ENCODE data around the gene CEP350.

DNA sequence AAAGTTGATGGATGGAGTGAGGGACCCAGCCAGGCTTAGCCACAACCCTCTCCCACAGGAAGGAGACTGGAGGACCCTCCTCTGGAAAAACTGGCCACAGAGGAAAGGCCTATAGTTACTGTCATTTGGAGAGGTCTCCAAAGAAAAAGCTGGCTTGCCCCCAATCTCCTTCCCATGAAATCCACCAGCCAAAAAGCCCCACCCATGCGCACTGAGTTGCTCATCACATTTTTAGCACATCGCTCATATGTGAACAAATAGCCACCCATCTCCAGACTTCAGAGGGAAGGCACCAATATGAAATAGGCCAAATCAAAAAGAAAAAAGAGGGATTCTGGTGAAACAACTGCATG, 163.1 kb downstream of the CEP350 start:
- TF ChIP-seq, protein P1, sequence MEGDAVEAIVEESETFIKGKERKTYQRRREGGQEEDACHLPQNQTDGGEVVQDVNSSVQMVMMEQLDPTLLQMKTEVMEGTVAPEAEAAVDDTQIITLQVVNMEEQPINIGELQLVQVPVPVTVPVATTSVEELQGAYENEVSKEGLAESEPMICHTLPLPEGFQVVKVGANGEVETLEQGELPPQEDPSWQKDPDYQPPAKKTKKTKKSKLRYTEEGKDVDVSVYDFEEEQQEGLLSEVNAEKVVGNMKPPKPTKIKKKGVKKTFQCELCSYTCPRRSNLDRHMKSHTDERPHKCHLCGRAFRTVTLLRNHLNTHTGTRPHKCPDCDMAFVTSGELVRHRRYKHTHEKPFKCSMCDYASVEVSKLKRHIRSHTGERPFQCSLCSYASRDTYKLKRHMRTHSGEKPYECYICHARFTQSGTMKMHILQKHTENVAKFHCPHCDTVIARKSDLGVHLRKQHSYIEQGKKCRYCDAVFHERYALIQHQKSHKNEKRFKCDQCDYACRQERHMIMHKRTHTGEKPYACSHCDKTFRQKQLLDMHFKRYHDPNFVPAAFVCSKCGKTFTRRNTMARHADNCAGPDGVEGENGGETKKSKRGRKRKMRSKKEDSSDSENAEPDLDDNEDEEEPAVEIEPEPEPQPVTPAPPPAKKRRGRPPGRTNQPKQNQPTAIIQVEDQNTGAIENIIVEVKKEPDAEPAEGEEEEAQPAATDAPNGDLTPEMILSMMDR (IDR thresholded peaks at IDR 0.05; ENCODE audit: poor library complexity), result no peak
- TF ChIP-seq EZH2phosphoT487 (IDR thresholded peaks at IDR 0.05; ENCODE audit: low read depth, severe bottlenecking, unreplicated experiment), result no peak
- no peak for TF ChIP-seq EZH2 (IDR thresholded peaks at IDR 0.05; ENCODE audit: borderline replicate concordance)
